PC-9 (cell line): ENCODE measurements around the gene ADGRG7. TPM values are rescaled to one million over a fixed set of nuclear protein-coding genes. Genes with fewer than 3 reads are reported as not detected.
"Not testable (repeated sequence)": the region's sequence is repeated elsewhere in the genome, so short reads cannot be mapped to it uniquely, and the experiment has no call there.

Experiments used
- BruUV-seq: library from RNA; stranded (reverse); fragments of 400-500 nt; replicated peaks from 2 replicates; lab custom pipeline; 2021; lab: Mats Ljungman, UMichigan
- CTCF ChIA-PET: fragments of 300-600 bp; sonication (Branson Sonifier 250); formaldehyde crosslinking; loops from one replicate; lab custom pipeline; 2022; ENCODE audit warnings: antibody characterized with exemption; lab: Charles Lee
- POLR2A ChIA-PET: fragments of 300-600 bp; sonication (Branson Sonifier 250); formaldehyde crosslinking; loops from one replicate; lab custom pipeline; 2022; ENCODE audit warnings: antibody characterized with exemption; ENCODE audit not compliant: unreplicated experiment; lab: Charles Lee
- DNase-seq, 2 experiments: peaks; one replicate each; pipeline versions ENCODE4 v3.0.0 to v3.0.0-alpha.2; 2015 to 2022; ENCODE audit warnings: mixed read lengths in 1 of 2
- H2AFZ ChIP-seq: fragments of 200-600 bp; sonication (generic); 2 replicates; pipeline ENCODE4 v1.8.1; 2017; ENCODE audit warnings: antibody characterized with exemption
- H3F3A ChIP-seq: fragments of 200-600 bp; sonication (generic); 2 replicates; pipeline ENCODE4 v1.8.1; 2017; ENCODE audit warnings: antibody characterized with exemption, mild to moderate bottlenecking, low read depth; ENCODE audit not compliant: insufficient read depth
- H3K27ac ChIP-seq: fragments of 200-600 bp; sonication (generic); 2 replicates; pipeline ENCODE4 v1.6.1; 2016; ENCODE audit warnings: mixed run types
- H3K27me3 ChIP-seq: fragments of 200-600 bp; sonication (generic); 2 replicates; pipeline ENCODE4 v1.6.1; 2016; ENCODE audit warnings: low read depth, mixed run types; ENCODE audit not compliant: insufficient read depth
- H3K36me3 ChIP-seq: fragments of 200-600 bp; sonication (generic); 2 replicates; pipeline ENCODE4 v1.6.1; 2016; ENCODE audit warnings: low read depth, mixed run types
- H3K4me1 ChIP-seq: fragments of 200-600 bp; sonication (generic); replicated peaks from 2 replicates; pipeline ENCODE4 v1.6.1; 2016; ENCODE audit warnings: mixed run types; ENCODE audit not compliant: insufficient read depth
- H3K4me2 ChIP-seq: fragments of 200-600 bp; sonication (generic); 2 replicates; pipeline ENCODE4 v1.6.1; 2017; ENCODE audit warnings: mixed run types
- H3K4me3 ChIP-seq: fragments of 200-600 bp; sonication (generic); 2 replicates; pipeline ENCODE4 v1.6.1; 2016; ENCODE audit warnings: mixed run types
- H3K79me2 ChIP-seq: fragments of 200-600 bp; sonication (generic); 2 replicates; pipeline ENCODE4 v1.6.1; 2017; ENCODE audit warnings: low read depth, mixed run types
- H3K9me2 ChIP-seq: fragments of 200-600 bp; sonication (generic); 2 replicates; pipeline ENCODE4 v1.8.1; 2017; ENCODE audit warnings: mild to moderate bottlenecking; ENCODE audit not compliant: insufficient read depth
- H3K9me3 ChIP-seq: fragments of 200-600 bp; sonication (generic); 2 replicates; pipeline ENCODE4 v1.8.1; 2016; ENCODE audit warnings: low read depth; ENCODE audit not compliant: insufficient read depth
- H4K20me1 ChIP-seq: fragments of 200-600 bp; sonication (generic); 2 replicates; pipeline ENCODE4 v1.8.1; 2017; ENCODE audit not compliant: insufficient read depth
- CTCF ChIP-seq: fragments of 200-600 bp; sonication (generic); conservative IDR thresholded peaks from 2 replicates; pipeline ENCODE4 v1.6.1; 2017; ENCODE audit warnings: mixed run types, antibody characterized with exemption, mild to moderate bottlenecking, moderate library complexity
- EZH2 ChIP-seq: fragments of 200-600 bp; sonication (generic); IDR thresholded peaks from 2 replicates; pipeline ENCODE4 v1.8.0; 2017; ENCODE audit warnings: antibody characterized with exemption, low read depth
- intact Hi-C: fragments of 100-400 bp; cut with micrococcal nuclease; formaldehyde crosslinking; loops from one replicate; pipeline ENCODE4 v1.10.0; 2022; ENCODE audit not compliant: unreplicated experiment
- total RNA-seq: library from RNA; stranded (reverse); gene quantifications from 2 replicates; pipeline ENCODE4 v1.2.3, GENCODE V29; 2021

ADGRG7 gene
- total RNA-seq, 1 experiment from 2014 or later, result not detected

- no TSS peak for BruUV-seq
- Histone ChIP-seq H3K36me3 (no peaks in the 10 kb centered on the region), H3K27me3 (no peaks in the 10 kb centered on the region), H3K79me2 (no peaks in the 10 kb centered on the region), H4K20me1 (no peaks in the 10 kb centered on the region), H3F3A (no peaks in the 10 kb centered on the region), H2AFZ (no peak overlapping the region), H3K9me2 (no peaks in the 10 kb centered on the region), H3K27ac (no peak overlapping the region), H3K9me3 (no peaks in the 10 kb centered on the region), H3K4me2 (no peak overlapping the region), H3K4me3 (no peak overlapping the region), H3K4me1 (no peaks in the 10 kb centered on the region)
- intact Hi-C loops, result no loop called here
- DNase-seq, result no peak
- POLR2A ChIA-PET, result no interaction called here
- CTCF ChIA-PET, result no interaction called here
- TF ChIP-seq CTCF, result no peak
Observed at GRCh38 chr3:100581650-100582049, 27.8 kb upstream of the ADGRG7 start.

DNA sequence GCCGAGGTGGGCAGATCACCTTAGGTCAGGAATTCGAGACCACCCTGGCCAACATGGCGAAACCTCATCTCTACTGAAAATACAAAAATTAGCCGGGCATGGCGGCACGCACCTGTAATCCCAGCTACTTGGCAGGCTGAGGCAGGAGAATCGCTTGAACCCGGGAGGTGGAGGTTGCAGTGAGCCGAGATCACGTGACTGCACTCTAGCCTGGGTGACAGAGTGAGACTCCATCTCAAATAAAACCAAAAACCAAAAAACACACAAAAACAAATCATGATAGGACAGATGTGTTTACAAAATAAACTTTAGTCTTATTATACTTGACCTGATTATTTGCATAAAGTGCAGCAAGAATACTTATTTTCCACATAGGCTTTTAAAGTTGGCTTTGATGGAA, 27.2 kb upstream of the ADGRG7 start:
- CTCF ChIA-PET, result interaction anchor here (0.6 to 0.9 kb wide), 2 partner anchors 119 to 1042 kb away, joined by 3 read pairs; no protein-coding TSS in a partner anchor

GRCh38 chr3:100584101-100584660, 25.2 kb upstream of the ADGRG7 start:
- no peak for TF ChIP-seq CTCF
- TF ChIP-seq EZH2, result no peak
- H3K79me2 ChIP-seq, result no peaks in the 10 kb centered on the region
- no peak overlapping the region for H3K27ac ChIP-seq
- no peaks in the 10 kb centered on the region for H3F3A ChIP-seq
- no peak for DNase-seq
- H4K20me1 ChIP-seq, result no peaks in the 10 kb centered on the region
- no peak overlapping the region for H2AFZ ChIP-seq
- H3K9me2 ChIP-seq, result no peaks in the 10 kb centered on the region
- H3K27me3 ChIP-seq, result no peaks in the 10 kb centered on the region
- no peak overlapping the region for H3K4me2 ChIP-seq
- no peaks in the 10 kb centered on the region for H3K9me3 ChIP-seq
- BruUV-seq, result no TSS peak
- H3K36me3 ChIP-seq, result no peaks in the 10 kb centered on the region
- CTCF ChIA-PET, result no interaction called here
- intact Hi-C loops, result no loop called here
- no peak overlapping the region for H3K4me3 ChIP-seq
- POLR2A ChIA-PET, result no interaction called here
- no peaks in the 10 kb centered on the region for H3K4me1 ChIP-seq

More for the DNA sequence above, 27.2 kb upstream of the ADGRG7 start:
- DNase-seq, H3K4me3 ChIP-seq, H3K9me3 ChIP-seq, POLR2A ChIA-PET, H3K79me2 ChIP-seq, H3K27me3 ChIP-seq, H4K20me1 ChIP-seq, H3K27ac ChIP-seq, H2AFZ ChIP-seq, H3K4me2 ChIP-seq, H3K36me3 ChIP-seq, H3K9me2 ChIP-seq, H3F3A ChIP-seq, intact Hi-C loops, H3K4me1 ChIP-seq, BruUV-seq: not testable (repeated sequence)

DNA sequence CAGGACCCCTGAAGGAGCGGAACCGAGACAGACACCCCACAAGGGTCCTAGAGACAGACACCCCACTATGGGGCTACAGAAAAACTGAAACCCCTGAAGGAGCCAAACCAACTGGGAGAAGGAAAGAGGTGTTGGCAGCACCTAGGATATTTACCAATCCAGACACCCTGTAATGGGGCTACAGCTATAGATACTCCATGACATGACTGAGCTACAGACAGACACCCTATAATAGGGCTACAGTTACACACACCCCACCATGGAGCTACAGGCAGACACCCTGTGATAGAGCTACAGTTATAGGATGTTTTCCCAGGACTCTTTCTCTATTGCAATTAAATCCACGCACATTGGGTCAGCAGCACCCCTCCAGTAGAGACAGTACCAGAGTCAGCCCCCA, 22.6 kb upstream of the ADGRG7 start:
- no peaks in the 10 kb centered on the region for H3K9me2 ChIP-seq
- 0 out of 2 replicates have a peak, but pooled peaks cover 4% of the 10 kb centered on the region for H3K4me1 ChIP-seq
- H3F3A ChIP-seq, result no peaks in the 10 kb centered on the region
- no peaks in the 10 kb centered on the region for H3K9me3 ChIP-seq
- H2AFZ ChIP-seq, result no peak overlapping the region
- H3K27me3 ChIP-seq, result no peaks in the 10 kb centered on the region
- no peak overlapping the region for H3K27ac ChIP-seq
- no peak overlapping the region for H3K4me3 ChIP-seq
- H3K4me2 ChIP-seq, result no peak overlapping the region
- DNase-seq, result no peak
- no TSS peak for BruUV-seq
- H4K20me1 ChIP-seq, result no peaks in the 10 kb centered on the region
- CTCF ChIA-PET, result no interaction called here
- H3K79me2 ChIP-seq, result no peaks in the 10 kb centered on the region
- no peak for TF ChIP-seq EZH2
- no peak for TF ChIP-seq CTCF
- intact Hi-C loops, result no loop called here
- POLR2A ChIA-PET, result no interaction called here
- H3K36me3 ChIP-seq, result no peaks in the 10 kb centered on the region
